Measurements from ENCODE around the gene MAD1L1.

GRCh38 chr7:2078899-2079298 lies 153.8 kb downstream of the MAD1L1 start:
- TF ChIP-seq, protein P1, sequence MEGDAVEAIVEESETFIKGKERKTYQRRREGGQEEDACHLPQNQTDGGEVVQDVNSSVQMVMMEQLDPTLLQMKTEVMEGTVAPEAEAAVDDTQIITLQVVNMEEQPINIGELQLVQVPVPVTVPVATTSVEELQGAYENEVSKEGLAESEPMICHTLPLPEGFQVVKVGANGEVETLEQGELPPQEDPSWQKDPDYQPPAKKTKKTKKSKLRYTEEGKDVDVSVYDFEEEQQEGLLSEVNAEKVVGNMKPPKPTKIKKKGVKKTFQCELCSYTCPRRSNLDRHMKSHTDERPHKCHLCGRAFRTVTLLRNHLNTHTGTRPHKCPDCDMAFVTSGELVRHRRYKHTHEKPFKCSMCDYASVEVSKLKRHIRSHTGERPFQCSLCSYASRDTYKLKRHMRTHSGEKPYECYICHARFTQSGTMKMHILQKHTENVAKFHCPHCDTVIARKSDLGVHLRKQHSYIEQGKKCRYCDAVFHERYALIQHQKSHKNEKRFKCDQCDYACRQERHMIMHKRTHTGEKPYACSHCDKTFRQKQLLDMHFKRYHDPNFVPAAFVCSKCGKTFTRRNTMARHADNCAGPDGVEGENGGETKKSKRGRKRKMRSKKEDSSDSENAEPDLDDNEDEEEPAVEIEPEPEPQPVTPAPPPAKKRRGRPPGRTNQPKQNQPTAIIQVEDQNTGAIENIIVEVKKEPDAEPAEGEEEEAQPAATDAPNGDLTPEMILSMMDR (IDR thresholded peaks at IDR 0.05; ENCODE audit: insufficient read depth, low read length, poor library complexity, severe bottlenecking) = no peak
- TF ChIP-seq EZH2phosphoT487 (conservative IDR thresholded peaks at IDR 0.05; ENCODE audit: low read length) = no peak
